ENCODE results near the gene PRKCE. TPM values are rescaled to one million over a fixed set of nuclear protein-coding genes. Genes with fewer than 3 reads are reported as not detected.

PRKCE gene
- total RNA-seq, 5 donors from 2014 or later (not counting 1 experiment from before 2014, with no cell fraction given): 16.5 to 29.8 (median 23.4) TPM

DNA sequence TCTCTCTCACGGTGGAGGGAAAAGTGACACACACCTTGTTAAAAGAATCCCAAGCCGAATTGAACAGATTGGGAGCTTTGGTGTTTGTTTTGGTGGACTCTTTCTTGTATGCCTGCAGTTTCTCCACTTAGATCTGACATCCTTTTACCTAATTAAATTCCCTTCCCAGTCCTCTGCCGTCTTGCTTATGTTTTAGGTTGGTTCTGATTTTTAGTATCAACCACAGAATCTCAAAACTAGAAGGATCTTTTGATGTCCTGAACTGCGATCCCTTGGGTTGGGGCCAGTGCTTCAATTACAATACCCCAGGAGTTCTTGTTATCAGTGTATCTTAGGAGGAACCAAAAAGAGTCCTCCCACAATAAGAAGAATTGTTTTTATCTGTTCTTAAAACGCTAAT lies 112.3 kb downstream of the PRKCE start:
- ChIA-PET CTCF (interaction anchor here in 1 of 2 donors (2.6 kb wide), 1 partner anchor 15 kb away, joined by 7 read pairs; no protein-coding TSS in a partner anchor), POLR2A (no interaction called here)
- Histone ChIP-seq H3K9me3 (no peaks in the 10 kb centered on the region), H3K27me3 (replicated peaks in 1 of 2; ENCODE audit: control insufficient read depth in 2 of 2, extremely low read depth in 1 of 2, insufficient read depth in 2 of 2, low read length in 1 of 2) (no peaks in the 10 kb centered on the region), H3K27ac (ENCODE audit: low read length) (no peak overlapping the region), H3K4me1 (ENCODE audit: control insufficient read depth in 1 of 2, extremely low read depth in 1 of 2, insufficient read depth in 2 of 2, low read length in 2 of 2) (no peaks in the 10 kb centered on the region), H3K4me3 (ENCODE audit: control insufficient read depth in 1 of 2, extremely low read depth in 1 of 2, low read length in 1 of 2) (no peak overlapping the region), H3K36me3 (ENCODE audit: control insufficient read depth in 2 of 2, extremely low read depth in 1 of 2, insufficient read depth in 1 of 2, low read length in 1 of 2) (no peaks in the 10 kb centered on the region)
- ATAC-seq (replicated peaks in 1 of 4) (no peak), DNase-seq (no peak)
- Mint-ChIP-seq H3K27me3 (no peaks in the 10 kb centered on the region), H3K4me3 (no peak overlapping the region), H3K27ac (no peak overlapping the region), H3K9me3 (no peaks in the 10 kb centered on the region), H3K4me1 (peaks cover 0 to 6% (median 3%) of the 10 kb centered on the region in 3 donors), H3K36me3 (no peaks in the 10 kb centered on the region)
- WGBS (ENCODE audit: insufficient coverage): no CpG with 5 or more reads among the region's 5 CpGs

DNA sequence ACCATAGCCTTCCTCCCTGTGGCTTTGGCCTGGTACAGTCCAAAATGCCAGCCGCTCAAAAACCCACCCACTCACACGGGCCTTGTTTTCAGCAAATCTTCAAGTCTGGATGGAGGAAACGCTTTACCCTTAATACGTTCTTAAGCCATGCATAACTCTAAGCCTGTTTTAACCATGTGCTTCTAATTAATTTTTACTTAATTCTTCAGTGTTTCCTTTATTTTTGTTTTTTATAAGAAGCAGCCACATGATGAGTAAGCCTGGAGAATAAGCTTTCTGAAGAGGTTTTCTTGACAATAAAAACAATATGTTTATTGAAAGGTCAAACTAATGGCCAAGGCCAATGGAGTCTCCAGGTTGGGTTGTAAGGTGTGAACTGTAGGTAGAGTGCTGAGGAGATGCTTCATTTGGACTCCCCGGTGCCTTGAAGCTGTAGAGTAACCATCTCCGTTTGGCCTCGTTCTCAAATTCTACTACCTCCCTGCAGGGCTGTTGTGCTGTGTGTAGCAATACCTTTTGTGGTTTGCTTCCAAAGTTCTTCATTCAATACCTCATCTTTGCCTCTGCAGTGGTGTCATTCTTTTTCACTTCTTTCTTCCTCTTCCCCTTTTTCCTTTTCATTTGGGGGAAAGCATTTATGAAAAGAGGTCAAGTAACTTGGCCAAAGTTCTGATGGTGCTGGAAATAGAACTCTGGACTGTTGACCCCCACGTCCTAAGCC lies 113.7 kb downstream of the PRKCE start:
- H3K4me1 Mint-ChIP-seq: peaks cover 0 to 6% (median 3%) of the 10 kb centered on the region in 3 donors
- H3K36me3 Mint-ChIP-seq: no peaks in the 10 kb centered on the region
- no peak overlapping the region for H3K27ac Mint-ChIP-seq
- DNase-seq: no peak
- no peak overlapping the region for H3K4me3 Mint-ChIP-seq
- Histone ChIP-seq H3K4me1 (ENCODE audit: control insufficient read depth in 1 of 2, extremely low read depth in 1 of 2, insufficient read depth in 2 of 2, low read length in 2 of 2) (no peaks in the 10 kb centered on the region), H3K27me3 (replicated peaks in 1 of 2; ENCODE audit: control insufficient read depth in 2 of 2, extremely low read depth in 1 of 2, insufficient read depth in 2 of 2, low read length in 1 of 2) (no peaks in the 10 kb centered on the region), H3K4me3 (ENCODE audit: control insufficient read depth in 1 of 2, extremely low read depth in 1 of 2, low read length in 1 of 2) (no peak overlapping the region), H3K9me3 (no peaks in the 10 kb centered on the region), H3K36me3 (ENCODE audit: control insufficient read depth in 2 of 2, extremely low read depth in 1 of 2, insufficient read depth in 1 of 2, low read length in 1 of 2) (no peaks in the 10 kb centered on the region), H3K27ac (ENCODE audit: low read length) (no peak overlapping the region)
- no peak for ATAC-seq (replicated peaks in 1 of 4)
- no peaks in the 10 kb centered on the region for H3K9me3 Mint-ChIP-seq
- WGBS (ENCODE audit: insufficient coverage): 100% methylated on average over 1 of the region's 8 CpGs
- CTCF ChIA-PET: interaction anchor here (0.6 to 2.6 kb wide), 2 partner anchors 14 to 1721 kb away, joined by 7 read pairs; no protein-coding TSS in a partner anchor
- H3K27me3 Mint-ChIP-seq: no peaks in the 10 kb centered on the region
- POLR2A ChIA-PET: no interaction called here

DNA sequence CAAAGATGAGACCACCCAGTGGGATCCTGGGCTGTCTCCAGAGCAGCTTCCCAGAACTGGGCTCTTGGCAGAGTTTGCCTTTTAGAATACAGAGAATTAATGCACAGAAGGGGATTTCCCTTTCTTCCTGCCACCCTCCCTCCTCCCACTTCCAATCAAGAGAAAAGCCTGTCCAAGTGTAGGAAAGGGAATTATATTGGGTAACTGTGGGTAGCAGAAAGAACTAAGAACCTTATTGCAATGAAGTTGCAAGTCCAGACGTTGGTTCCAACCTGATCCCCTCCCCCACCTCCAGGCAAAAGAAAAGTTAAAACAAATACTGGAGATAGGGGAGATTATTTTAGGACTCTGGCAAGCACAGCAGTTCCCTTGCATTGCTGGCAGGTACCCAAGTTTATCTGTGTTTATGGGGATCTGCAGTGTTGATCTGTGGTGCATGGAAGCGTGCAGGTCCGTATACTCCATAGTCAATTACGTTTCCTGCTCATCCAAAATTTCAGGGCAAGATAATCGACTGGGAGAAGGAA lies 114.3 kb downstream of the PRKCE start:
- Mint-ChIP-seq H3K4me3 (no peak overlapping the region), H3K36me3 (no peaks in the 10 kb centered on the region), H3K27me3 (no peaks in the 10 kb centered on the region), H3K9me3 (no peaks in the 10 kb centered on the region), H3K4me1 (peaks cover 0 to 6% (median 3%) of the 10 kb centered on the region in 3 donors), H3K27ac (no peak overlapping the region)
- POLR2A ChIA-PET: no interaction called here
- H3K4me3 ChIP-seq (ENCODE audit: control insufficient read depth in 1 of 2, extremely low read depth in 1 of 2, low read length in 1 of 2): no peak overlapping the region
- ATAC-seq (replicated peaks in 1 of 4): no peak
- no peak for DNase-seq
- no peaks in the 10 kb centered on the region for H3K27me3 ChIP-seq (replicated peaks in 1 of 2; ENCODE audit: control insufficient read depth in 2 of 2, extremely low read depth in 1 of 2, insufficient read depth in 2 of 2, low read length in 1 of 2)
- WGBS (ENCODE audit: insufficient coverage): 100% methylated on average over 1 of the region's 5 CpGs
- no peaks in the 10 kb centered on the region for H3K4me1 ChIP-seq (ENCODE audit: control insufficient read depth in 1 of 2, extremely low read depth in 1 of 2, insufficient read depth in 2 of 2, low read length in 2 of 2)
- H3K9me3 ChIP-seq: no peaks in the 10 kb centered on the region
- CTCF ChIA-PET: interaction anchor here in 1 of 2 donors (0.6 kb wide), 1 partner anchor 1722 kb away, joined by 7 read pairs; no protein-coding TSS in a partner anchor
- no peaks in the 10 kb centered on the region for H3K36me3 ChIP-seq (ENCODE audit: control insufficient read depth in 2 of 2, extremely low read depth in 1 of 2, insufficient read depth in 1 of 2, low read length in 1 of 2)
- no peak overlapping the region for H3K27ac ChIP-seq (ENCODE audit: low read length)

DNA sequence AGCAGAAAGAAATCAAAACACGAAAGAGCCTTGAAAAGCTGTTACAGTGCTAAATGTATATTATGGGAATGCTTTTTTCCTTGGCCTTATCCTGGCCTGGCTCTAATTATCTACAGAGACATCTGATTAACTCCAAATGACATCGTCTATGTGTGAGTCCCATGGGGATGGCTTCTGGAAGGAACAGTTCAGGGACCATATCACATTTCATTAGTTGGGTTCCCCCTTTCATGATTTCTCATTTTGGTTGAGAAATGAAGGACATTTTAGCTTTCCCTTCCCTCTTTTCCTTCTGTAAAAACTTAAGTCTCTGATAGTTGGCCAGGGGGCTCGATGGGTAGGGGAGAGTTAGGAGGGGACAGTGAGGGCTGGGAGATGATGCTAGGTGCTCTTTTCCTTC lies 116.7 kb downstream of the PRKCE start:
- no CpG with 5 or more reads among the region's 3 CpGs for WGBS (ENCODE audit: insufficient coverage)
- POLR2A ChIA-PET: no interaction called here

DNA sequence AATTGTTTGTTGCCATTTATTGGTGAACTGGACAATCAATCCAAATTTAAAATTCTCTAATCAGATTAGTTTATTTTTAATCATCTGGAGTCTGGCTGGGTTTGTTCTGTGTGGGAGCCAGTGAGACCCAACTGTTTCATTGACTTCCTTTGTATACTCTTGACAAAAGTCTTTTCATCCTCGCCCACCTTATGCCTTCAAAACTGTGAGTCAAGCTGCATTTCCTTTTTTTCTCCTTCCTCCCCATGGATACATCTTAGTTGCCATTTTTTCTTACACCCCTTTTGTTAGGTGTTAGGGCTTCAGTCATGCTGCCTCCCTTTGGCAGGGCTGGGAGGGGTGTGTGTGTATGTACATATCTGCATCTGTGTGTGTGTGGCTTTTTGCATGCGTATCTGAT lies 117.6 kb downstream of the PRKCE start:
- DNase-seq: no peak
- H3K27ac Mint-ChIP-seq: no peak overlapping the region
- Histone ChIP-seq H3K9me3 (no peaks in the 10 kb centered on the region), H3K4me3 (ENCODE audit: control insufficient read depth in 1 of 2, extremely low read depth in 1 of 2, low read length in 1 of 2) (no peak overlapping the region), H3K4me1 (ENCODE audit: control insufficient read depth in 1 of 2, extremely low read depth in 1 of 2, insufficient read depth in 2 of 2, low read length in 2 of 2) (no peaks in the 10 kb centered on the region), H3K27ac (ENCODE audit: low read length) (no peak overlapping the region), H3K27me3 (replicated peaks in 1 of 2; ENCODE audit: control insufficient read depth in 2 of 2, extremely low read depth in 1 of 2, insufficient read depth in 2 of 2, low read length in 1 of 2) (no peaks in the 10 kb centered on the region), H3K36me3 (ENCODE audit: control insufficient read depth in 2 of 2, extremely low read depth in 1 of 2, insufficient read depth in 1 of 2, low read length in 1 of 2) (no peaks in the 10 kb centered on the region)
- H3K9me3 Mint-ChIP-seq: no peaks in the 10 kb centered on the region
- no peak overlapping the region for H3K4me3 Mint-ChIP-seq
- no peak for ATAC-seq (replicated peaks in 1 of 4)
- peaks cover 0 to 3% (median under 1%) of the 10 kb centered on the region in 3 donors for H3K4me1 Mint-ChIP-seq
- POLR2A ChIA-PET: interaction anchor here in 1 of 2 donors (0.6 to 0.7 kb wide), 2 partner anchors 14 to 1987 kb away, joined by 3 to 9 read pairs; no protein-coding TSS in a partner anchor
- whole genome bisulfite sequencing (ENCODE audit: insufficient coverage): no CpG with 5 or more reads among the region's 2 CpGs
- H3K27me3 Mint-ChIP-seq: no peaks in the 10 kb centered on the region
- H3K36me3 Mint-ChIP-seq: no peaks in the 10 kb centered on the region
- CTCF ChIA-PET: interaction anchor here in 1 of 2 donors (1.7 kb wide), 1 partner anchor 9 kb away, joined by 6 read pairs; no protein-coding TSS in a partner anchor

More for the DNA sequence above, 116.7 kb downstream of the PRKCE start:
- Histone ChIP-seq H3K27me3 (replicated peaks in 1 of 2; ENCODE audit: control insufficient read depth in 2 of 2, extremely low read depth in 1 of 2, insufficient read depth in 2 of 2, low read length in 1 of 2) (no peaks in the 10 kb centered on the region), H3K4me3 (ENCODE audit: control insufficient read depth in 1 of 2, extremely low read depth in 1 of 2, low read length in 1 of 2) (no peak overlapping the region), H3K36me3 (ENCODE audit: control insufficient read depth in 2 of 2, extremely low read depth in 1 of 2, insufficient read depth in 1 of 2, low read length in 1 of 2) (no peaks in the 10 kb centered on the region), H3K4me1 (ENCODE audit: control insufficient read depth in 1 of 2, extremely low read depth in 1 of 2, insufficient read depth in 2 of 2, low read length in 2 of 2) (no peaks in the 10 kb centered on the region), H3K9me3 (no peaks in the 10 kb centered on the region), H3K27ac (ENCODE audit: low read length) (no peak overlapping the region)
- CTCF ChIA-PET: interaction anchor here in 1 of 2 donors (1.7 kb wide), 1 partner anchor 10 kb away, joined by 6 read pairs; no protein-coding TSS in a partner anchor
- Mint-ChIP-seq H3K9me3 (no peaks in the 10 kb centered on the region), H3K36me3 (no peaks in the 10 kb centered on the region), H3K27me3 (no peaks in the 10 kb centered on the region), H3K27ac (no peak overlapping the region), H3K4me1 (peaks cover 0 to 6% (median 3%) of the 10 kb centered on the region in 3 donors), H3K4me3 (no peak overlapping the region)
- ATAC-seq (replicated peaks in 1 of 4): no peak
- DNase-seq: no peak

DNA sequence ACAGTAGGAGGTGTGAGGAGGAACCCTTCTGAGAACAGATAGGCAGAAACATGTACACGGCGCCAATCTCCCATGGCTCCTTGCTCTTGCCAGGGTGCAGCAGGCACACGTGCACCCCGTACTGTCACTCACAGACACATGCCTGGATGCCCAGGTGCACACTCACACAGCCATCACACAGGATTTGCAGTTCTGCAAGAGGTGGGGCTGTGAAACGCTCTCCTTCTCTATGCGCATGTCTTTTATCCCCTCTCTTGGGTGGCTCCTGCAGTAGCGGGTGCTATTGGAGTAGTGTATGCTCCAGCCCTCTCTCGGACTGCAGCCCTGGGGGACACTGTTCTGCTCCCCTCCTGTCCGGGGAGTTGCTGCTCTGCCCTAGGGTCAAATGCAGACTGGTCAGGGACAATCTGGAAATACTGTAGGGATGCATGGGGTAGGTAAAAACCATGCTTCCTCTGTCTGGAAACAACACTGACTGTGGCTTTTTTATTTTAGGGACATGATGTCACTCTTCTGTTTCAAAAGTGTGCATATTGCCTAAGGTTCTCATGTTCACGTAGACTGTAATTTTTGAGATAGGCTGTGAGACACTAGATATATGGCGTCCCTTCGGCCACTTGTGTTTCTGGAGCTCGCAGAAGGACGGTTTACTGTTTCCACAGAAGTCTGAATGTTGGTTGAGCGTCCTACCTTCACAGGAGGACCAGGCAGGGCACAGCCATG lies 118.5 kb downstream of the PRKCE start:
- no peaks in the 10 kb centered on the region for H3K36me3 Mint-ChIP-seq
- peaks cover 0 to 5% (median 0%) of the 10 kb centered on the region in 3 donors for H3K4me1 Mint-ChIP-seq
- CTCF ChIA-PET: interaction anchor here (0.6 to 1.0 kb wide), 3 partner anchors 9 to 481 kb away, joined by 3 read pairs; no protein-coding TSS in a partner anchor

More for the DNA sequence above, 118.5 kb downstream of the PRKCE start:
- H3K27me3 Mint-ChIP-seq: no peaks in the 10 kb centered on the region
- no peak overlapping the region for H3K27ac Mint-ChIP-seq
- no peaks in the 10 kb centered on the region for H3K9me3 Mint-ChIP-seq
- H3K4me3 ChIP-seq (ENCODE audit: control insufficient read depth in 1 of 2, extremely low read depth in 1 of 2, low read length in 1 of 2): no peak overlapping the region
- no peak overlapping the region for H3K27ac ChIP-seq (ENCODE audit: low read length)
- no peaks in the 10 kb centered on the region for H3K27me3 ChIP-seq (replicated peaks in 1 of 2; ENCODE audit: control insufficient read depth in 2 of 2, extremely low read depth in 1 of 2, insufficient read depth in 2 of 2, low read length in 1 of 2)
- no peak for DNase-seq
- H3K4me3 Mint-ChIP-seq: no peak overlapping the region
- no peak for ATAC-seq (replicated peaks in 1 of 4)
- POLR2A ChIA-PET: interaction anchor here in 1 of 2 donors (0.7 kb wide), 1 partner anchor 119 kb away, joined by 5 read pairs; no protein-coding TSS in a partner anchor
- H3K9me3 ChIP-seq: no peaks in the 10 kb centered on the region
- H3K4me1 ChIP-seq (ENCODE audit: control insufficient read depth in 1 of 2, extremely low read depth in 1 of 2, insufficient read depth in 2 of 2, low read length in 2 of 2): no peaks in the 10 kb centered on the region
- 87% methylated on average over 9 of the region's 15 CpGs for WGBS (ENCODE audit: insufficient coverage)
- no peaks in the 10 kb centered on the region for H3K36me3 ChIP-seq (ENCODE audit: control insufficient read depth in 2 of 2, extremely low read depth in 1 of 2, insufficient read depth in 1 of 2, low read length in 1 of 2)
